Suprapubic skin (tissue), 4 donors: Measurements from ENCODE around the gene SLC18A2. TPM values are rescaled to one million over a fixed set of nuclear protein-coding genes. Genes with fewer than 3 reads are reported as not detected.

Experiments used
- DNase-seq, 2 donors: peaks; one replicate each; pipeline ENCODE4 v3.0.0-alpha.2; 2019; ENCODE audit warnings: low spot score in 2 of 2
- H3K27ac ChIP-seq: fragments of 200-600 bp; sonication (generic); one replicate; pipeline ENCODE4 v1.5.1; 2019
- H3K27me3 ChIP-seq: fragments of 200-600 bp; sonication (generic); one replicate; pipeline ENCODE4 v1.5.1; 2019
- H3K36me3 ChIP-seq: fragments of 200-600 bp; sonication (generic); one replicate; pipeline ENCODE4 v1.5.1; 2019
- H3K4me1 ChIP-seq: fragments of 200-600 bp; sonication (generic); one replicate; pipeline ENCODE4 v1.5.1; 2019
- H3K4me3 ChIP-seq: fragments of 200-600 bp; sonication (generic); one replicate; pipeline ENCODE4 v1.5.1; 2019; ENCODE audit warnings: mild to moderate bottlenecking
- H3K9me3 ChIP-seq: fragments of 200-600 bp; sonication (generic); one replicate; pipeline ENCODE4 v1.5.1; 2019
- EP300 ChIP-seq: sonication (generic); formaldehyde crosslinking; IDR thresholded peaks from one replicate; pipeline ENCODE4 v1.6.1; 2017; ENCODE audit warnings: antibody characterized with exemption
- POLR2A ChIP-seq, 2 donors: fragments of 450-650 bp; IDR thresholded peaks; one replicate each; pipeline ENCODE4 v1.6.1; 2017; ENCODE audit warnings: antibody characterized with exemption in 2 of 2, mild to moderate bottlenecking in 2 of 2, moderate library complexity in 2 of 2
- POLR2AphosphoS5 ChIP-seq, 3 donors: sonication (generic); formaldehyde crosslinking; IDR thresholded peaks; one replicate each; pipeline ENCODE4 v1.6.1; 2017; ENCODE audit warnings: antibody characterized with exemption in 3 of 3
- WGBS: methylation state at CpG from one replicate; pipeline ENCODE4 v1.1.5; 2018; 5-methylcytosine and 5-hydroxymethylcytosine counted together
- total RNA-seq, 4 donors: library from RNA; depleted of rRNA; stranded (reverse); fragments of >200 nt; gene quantifications; one replicate each; pipeline ENCODE4 v1.1.0, GENCODE V29; 2016
- TF ChIP-seq, protein P1 (sequence below), 2 donors: fragments of 200-600 bp in 1 of 2; fragments of 450-650 bp in 1 of 2; sonication (generic) in 1 of 2; IDR thresholded peaks; one replicate each; pipeline ENCODE4 v1.5.1; 2016 to 2019; ENCODE audit warnings: antibody characterized with exemption in 2 of 2, mild to moderate bottlenecking in 1 of 2, moderate library complexity in 1 of 2

The SLC18A2 gene
- total RNA-seq, 4 donors from 2014 or later: 2.7 to 10.5 (median 5.4) TPM

DNA sequence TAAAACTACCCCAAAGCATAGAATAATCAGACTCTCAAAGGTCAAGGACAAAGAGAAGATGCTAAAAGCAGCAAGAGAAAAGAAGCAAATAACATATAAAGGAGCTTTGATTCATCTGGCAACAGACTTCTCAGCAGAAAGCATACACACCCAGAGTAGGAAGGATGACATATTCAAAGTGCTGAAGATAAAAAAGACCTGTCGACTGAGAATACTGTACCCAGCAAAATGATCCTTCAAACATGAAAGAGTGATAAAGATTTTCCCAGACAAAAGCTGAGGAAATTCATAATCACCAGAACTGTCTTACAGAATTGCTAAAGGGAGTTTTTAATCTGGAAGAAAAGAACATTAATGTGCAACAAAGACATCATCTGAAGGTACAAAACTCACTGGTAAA, 28.7 kb upstream of the SLC18A2 start:
- H3K4me1 ChIP-seq: peaks cover 10% of the 10 kb centered on the region
- no peak for DNase-seq
- TF ChIP-seq, protein P1, sequence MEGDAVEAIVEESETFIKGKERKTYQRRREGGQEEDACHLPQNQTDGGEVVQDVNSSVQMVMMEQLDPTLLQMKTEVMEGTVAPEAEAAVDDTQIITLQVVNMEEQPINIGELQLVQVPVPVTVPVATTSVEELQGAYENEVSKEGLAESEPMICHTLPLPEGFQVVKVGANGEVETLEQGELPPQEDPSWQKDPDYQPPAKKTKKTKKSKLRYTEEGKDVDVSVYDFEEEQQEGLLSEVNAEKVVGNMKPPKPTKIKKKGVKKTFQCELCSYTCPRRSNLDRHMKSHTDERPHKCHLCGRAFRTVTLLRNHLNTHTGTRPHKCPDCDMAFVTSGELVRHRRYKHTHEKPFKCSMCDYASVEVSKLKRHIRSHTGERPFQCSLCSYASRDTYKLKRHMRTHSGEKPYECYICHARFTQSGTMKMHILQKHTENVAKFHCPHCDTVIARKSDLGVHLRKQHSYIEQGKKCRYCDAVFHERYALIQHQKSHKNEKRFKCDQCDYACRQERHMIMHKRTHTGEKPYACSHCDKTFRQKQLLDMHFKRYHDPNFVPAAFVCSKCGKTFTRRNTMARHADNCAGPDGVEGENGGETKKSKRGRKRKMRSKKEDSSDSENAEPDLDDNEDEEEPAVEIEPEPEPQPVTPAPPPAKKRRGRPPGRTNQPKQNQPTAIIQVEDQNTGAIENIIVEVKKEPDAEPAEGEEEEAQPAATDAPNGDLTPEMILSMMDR (IDR thresholded peaks at IDR 0.05): no peak
- TF ChIP-seq POLR2A (IDR thresholded peaks at IDR 0.05) (no peak), POLR2AphosphoS5 (IDR thresholded peaks at IDR 0.05) (no peak), EP300 (no peak)
- peaks cover 32% of the 10 kb centered on the region for H3K27me3 ChIP-seq
- H3K4me3 ChIP-seq: no peak overlapping the region
- H3K9me3 ChIP-seq: no peaks in the 10 kb centered on the region
- H3K36me3 ChIP-seq: no peaks in the 10 kb centered on the region
- 96% methylated on average over 1 of the region's 1 CpG for WGBS
- H3K27ac ChIP-seq: no peak overlapping the region

DNA sequence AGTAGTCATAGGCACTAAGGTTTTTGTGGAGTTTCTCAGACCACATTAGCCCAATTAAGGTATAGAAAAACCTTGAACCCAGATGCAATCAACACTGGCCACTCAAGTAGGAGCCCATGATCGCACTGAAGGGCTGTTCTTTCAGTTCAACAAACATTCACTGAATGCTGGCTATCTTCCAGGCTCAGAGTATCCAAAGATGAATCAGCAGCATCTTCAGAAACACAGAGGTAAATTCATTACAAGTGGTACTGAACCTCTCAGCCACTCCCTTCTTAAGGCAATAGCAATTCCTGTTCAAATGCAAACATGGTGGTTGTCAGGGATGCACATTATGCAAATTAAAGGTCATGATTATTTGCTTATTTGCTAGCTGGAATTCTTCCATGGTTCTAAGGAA, 26.5 kb upstream of the SLC18A2 start:
- Histone ChIP-seq H3K4me1 (peaks cover 17% of the 10 kb centered on the region), H3K9me3 (no peaks in the 10 kb centered on the region), H3K36me3 (no peaks in the 10 kb centered on the region), H3K27ac (no peak overlapping the region), H3K4me3 (no peak overlapping the region), H3K27me3 (peaks cover 41% of the 10 kb centered on the region)
- DNase-seq: no peak
- 36% methylated on average over 1 of the region's 1 CpG for WGBS
- TF ChIP-seq, protein P1 (IDR thresholded peaks at IDR 0.05): no peak
- TF ChIP-seq EP300 (no peak), POLR2A (IDR thresholded peaks at IDR 0.05) (no peak), POLR2AphosphoS5 (IDR thresholded peaks at IDR 0.05) (no peak)

DNA sequence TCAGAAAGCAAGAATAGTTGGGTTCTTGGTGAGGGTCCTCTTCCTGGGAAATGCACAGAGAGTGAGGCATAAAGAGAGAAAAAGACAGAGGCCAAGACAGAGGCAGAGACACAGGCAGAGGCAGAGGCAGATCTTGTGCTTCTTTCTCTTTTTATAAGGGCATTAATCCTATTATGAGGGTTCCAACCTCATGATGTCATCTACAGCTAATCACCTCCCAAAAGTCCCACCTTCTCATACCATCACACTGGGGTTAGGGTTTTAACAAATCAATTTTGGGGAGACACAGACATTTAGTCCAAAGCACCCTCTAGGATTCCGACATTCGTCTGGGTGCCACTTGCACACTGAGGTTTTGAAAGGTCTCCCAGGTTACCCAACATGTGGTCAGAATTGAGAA, 25.8 kb upstream of the SLC18A2 start:
- no peaks in the 10 kb centered on the region for H3K36me3 ChIP-seq
- H3K4me3 ChIP-seq: no peak overlapping the region
- no peak for DNase-seq
- no peak overlapping the region for H3K27ac ChIP-seq
- TF ChIP-seq EP300 (no peak), POLR2AphosphoS5 (IDR thresholded peaks at IDR 0.05) (no peak), POLR2A (IDR thresholded peaks at IDR 0.05) (no peak)
- TF ChIP-seq, protein P1 (IDR thresholded peaks at IDR 0.05): no peak
- H3K4me1 ChIP-seq: peaks cover 17% of the 10 kb centered on the region
- H3K9me3 ChIP-seq: no peaks in the 10 kb centered on the region
- 81% methylated on average over 2 of the region's 2 CpGs for whole genome bisulfite sequencing
- peaks cover 43% of the 10 kb centered on the region for H3K27me3 ChIP-seq

DNA sequence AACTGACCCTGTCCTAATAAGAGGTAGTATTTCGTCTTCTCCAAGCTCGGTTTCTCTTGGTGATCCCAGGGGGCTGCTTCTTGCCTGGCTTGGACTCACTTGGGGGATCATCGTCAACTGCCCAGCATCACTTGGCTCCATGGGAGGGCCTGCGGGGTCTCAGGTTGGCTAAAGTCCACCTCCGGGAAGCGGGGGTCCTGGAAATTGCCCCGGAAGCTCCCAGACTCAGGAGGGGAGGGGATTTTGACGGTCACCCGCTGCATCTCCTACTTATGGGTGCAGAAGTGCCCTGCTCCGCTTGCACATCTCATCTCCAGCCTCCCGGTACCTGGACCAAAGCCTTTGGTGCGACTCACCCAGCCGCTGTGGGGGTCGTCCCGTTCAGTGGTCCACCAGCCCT, 24.9 kb upstream of the SLC18A2 start:
- H3K4me1 ChIP-seq: peaks cover 17% of the 10 kb centered on the region
- no peaks in the 10 kb centered on the region for H3K36me3 ChIP-seq
- TF ChIP-seq POLR2A (IDR thresholded peaks at IDR 0.05): no peak
- TF ChIP-seq EP300: no peak
- TF ChIP-seq, protein P1 (IDR thresholded peaks at IDR 0.05): no peak
- TF ChIP-seq POLR2AphosphoS5 (IDR thresholded peaks at IDR 0.05): no peak
- no peak overlapping the region for H3K27ac ChIP-seq
- 75% methylated on average over 11 of the region's 15 CpGs for WGBS
- H3K27me3 ChIP-seq: peaks cover 44% of the 10 kb centered on the region
- no peaks in the 10 kb centered on the region for H3K9me3 ChIP-seq
- no peak overlapping the region for H3K4me3 ChIP-seq
- peak in 1 of 2 donors; percentile 54 for DNase-seq

DNA sequence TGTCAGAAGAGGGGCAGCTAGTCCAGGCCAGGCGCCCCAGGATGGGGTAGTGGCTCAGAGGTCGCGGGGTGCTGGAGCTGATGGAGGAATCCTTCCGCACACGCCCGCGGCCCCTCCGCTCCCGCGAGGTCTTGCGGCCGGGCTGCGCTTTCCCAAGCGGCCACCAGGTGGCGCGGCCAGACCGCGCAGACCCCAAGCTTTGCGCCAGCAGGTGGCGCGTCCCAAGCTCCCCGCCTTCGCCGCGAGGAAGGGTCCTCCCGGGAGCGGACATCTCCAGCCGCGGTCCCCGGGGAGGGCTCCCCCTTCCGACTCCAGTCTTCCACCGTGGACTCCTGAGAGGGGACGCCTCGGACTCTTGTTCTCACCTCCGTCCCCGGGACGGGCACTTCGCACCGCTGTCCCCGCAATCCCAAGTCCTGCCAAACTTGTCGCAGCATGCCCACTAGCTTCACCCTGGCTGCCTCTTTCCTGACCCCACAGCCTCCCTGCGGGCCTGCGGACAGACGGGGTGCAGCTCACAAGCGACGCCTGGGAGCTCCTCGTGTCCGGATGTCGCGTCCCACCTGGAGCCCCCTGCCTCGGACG, 24.2 kb upstream of the SLC18A2 start:
- Histone ChIP-seq H3K4me3 (peak overlapping the region; percentile 45), H3K4me1 (peaks cover 17% of the 10 kb centered on the region), H3K27me3 (peaks cover 47% of the 10 kb centered on the region), H3K27ac (no peak overlapping the region), H3K36me3 (no peaks in the 10 kb centered on the region), H3K9me3 (no peaks in the 10 kb centered on the region)
- peak in 1 of 2 donors; percentile 74 for DNase-seq
- TF ChIP-seq, protein P1 (IDR thresholded peaks at IDR 0.05): peak; percentile 97 to 100
- TF ChIP-seq POLR2AphosphoS5 (IDR thresholded peaks at IDR 0.05): no peak
- WGBS: 3% methylated on average over 28 of the region's 52 CpGs
